HG03469 (cell line): Measurements from ENCODE around the gene UBC.

Experiments used
- ATAC-seq: cut with Tn5 transposase; IDR thresholded peaks from one replicate; pipeline ENCODE4 v1.9.1; 2021; ENCODE audit warnings: mild to moderate bottlenecking, moderate library complexity, moderate number of reproducible peaks; ENCODE audit not compliant: unreplicated experiment

UBC gene

GRCh38 chr12:124866883-124867400 is 47.5 kb downstream of the UBC start:
- no peak for ATAC-seq

GRCh38 chr12:124866195-124866882 is 48.1 kb downstream of the UBC start:
- ATAC-seq: no peak

GRCh38 chr12:124865728-124866127 is 48.7 kb downstream of the UBC start:
- no peak for ATAC-seq

DNA sequence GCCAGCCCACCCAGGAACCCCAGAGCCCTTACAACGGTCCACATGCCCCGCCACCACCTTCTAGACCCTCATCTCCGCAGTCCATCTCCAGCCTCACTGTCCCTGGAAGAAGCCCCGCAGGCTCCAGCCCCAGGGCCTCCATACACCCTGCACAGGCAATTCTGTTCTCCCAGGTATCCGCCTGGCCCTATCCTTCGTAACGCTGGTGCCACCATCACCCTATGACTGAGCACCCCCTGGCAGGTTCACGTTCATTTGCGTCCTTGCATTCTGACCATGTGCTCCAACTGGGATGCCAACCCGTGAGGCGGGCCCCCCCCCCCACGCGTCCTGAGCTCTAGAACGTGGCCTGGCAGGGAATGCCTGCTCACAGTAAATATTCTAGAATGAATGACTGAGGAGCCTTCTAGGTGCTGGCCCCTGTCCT is 50.1 kb downstream of the UBC start:
- ATAC-seq: no peak

DNA sequence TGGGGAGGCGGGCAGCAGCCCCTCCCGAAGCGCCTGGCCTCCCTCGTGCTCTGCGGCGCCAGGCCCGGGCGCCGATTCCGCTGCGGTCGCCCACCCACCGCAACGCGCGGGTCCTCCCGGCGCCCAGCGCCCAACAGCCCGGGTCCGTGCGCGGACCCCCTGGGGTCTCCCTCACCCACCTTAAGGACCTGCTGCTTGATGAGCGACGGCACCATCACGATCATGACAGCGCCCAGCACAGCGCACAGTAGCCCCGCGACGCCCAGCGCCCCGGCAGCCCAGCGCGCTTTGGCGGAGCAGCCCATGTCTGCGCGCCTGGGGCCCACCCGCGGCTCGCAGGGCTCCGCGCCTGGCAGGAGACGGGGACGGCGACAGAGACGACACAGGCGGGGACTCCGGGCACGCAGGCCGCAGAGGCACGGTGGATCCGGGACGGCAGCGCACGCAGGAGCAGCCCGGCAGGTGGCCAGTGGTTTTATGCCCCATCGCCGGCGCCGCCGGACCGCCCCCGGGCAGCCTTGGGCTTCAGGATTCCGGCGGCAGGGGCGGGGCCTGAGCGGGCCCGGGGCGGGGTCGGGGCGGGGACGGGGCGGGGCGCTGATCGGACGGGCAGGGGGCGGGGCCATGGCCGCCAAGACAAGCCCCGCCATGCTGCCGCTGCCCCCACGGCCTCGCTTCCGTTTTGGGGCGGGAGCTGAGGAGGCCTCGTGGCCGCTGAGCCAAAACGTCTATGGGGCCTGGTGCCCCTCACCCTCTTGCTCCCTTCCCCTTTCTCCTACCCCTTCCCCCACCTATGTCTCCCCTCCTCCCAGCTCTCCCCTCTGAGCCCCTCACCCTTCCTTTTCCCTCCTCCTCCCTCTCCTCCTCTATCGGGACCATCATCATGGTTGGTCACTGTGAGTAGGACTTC is 50.8 kb downstream of the UBC start, which contains the start of gene SCARB1:
Gene SCARB1 (minus strand): TSS at position 449 of the 910 bp plus-strand sequence. CDS start 144 bp downstream, at position 305.
- ATAC-seq: no peak

DNA sequence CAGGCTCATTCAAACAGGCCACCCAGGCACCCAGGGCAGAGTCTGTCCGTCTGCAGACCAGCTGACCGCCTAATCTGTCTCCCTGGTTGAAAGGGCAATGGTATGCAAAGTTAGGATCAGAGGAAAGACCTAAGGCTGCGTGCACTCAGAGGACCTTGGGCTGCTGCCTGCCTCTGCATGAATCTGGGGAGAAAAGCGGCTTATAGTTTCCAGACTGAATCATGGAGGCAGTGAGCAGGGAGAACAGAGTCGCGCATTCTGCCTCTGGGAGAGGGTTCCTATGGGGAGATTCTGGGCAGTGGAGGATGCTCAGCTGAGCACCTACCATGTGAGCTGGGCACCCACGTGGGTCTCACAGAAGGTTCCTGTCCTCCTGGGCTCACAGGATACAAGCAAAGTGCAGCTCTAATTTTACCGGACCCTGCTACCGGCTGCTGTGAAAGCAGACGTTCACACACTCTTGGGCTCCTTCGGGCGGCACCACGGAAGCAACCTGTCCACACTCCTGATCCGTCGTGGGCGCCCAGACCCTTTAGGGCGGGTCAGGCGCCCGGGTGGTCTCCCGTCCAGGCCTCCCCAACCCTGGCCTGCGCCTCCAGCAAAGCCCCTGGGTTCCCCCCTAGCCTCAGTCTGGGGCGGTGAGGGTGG is 51.6 kb downstream of the UBC start:
- ATAC-seq: no peak

DNA sequence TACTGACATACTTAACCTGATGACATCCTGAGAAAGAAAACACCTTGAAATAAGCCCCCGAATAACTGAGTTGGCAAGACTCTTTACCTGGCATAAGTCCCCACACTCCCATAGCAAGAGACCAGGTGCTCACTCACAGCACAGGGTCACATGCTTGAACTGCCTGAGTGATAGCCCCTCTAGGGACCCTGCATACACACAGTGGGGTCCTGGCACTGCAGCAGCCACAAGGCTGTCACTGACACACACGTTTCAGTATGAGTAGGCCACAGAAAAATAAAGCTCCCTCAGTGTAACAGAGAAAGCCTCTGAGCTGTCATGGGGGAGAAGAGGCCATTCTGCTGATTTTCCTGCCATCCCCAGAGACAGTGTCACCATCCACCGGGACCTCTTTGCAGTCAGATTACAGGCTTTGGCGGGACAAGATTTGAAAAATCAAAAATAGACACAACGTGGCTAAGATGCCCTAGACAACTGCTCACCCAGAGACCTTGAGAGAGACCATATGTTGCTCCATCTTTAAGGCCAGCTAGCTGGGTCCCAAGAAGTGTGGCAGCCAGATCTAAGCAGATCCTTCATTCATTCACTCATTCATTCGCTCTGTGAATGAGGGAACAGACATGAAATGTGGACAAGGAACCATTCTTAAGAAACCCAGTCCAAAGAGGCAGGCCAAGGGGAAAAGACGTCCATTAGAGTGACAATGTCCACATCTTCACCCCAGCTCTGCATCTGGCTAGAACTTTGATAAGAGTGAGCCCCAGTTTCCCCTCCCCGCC is 52.4 kb downstream of the UBC start:
- no peak for ATAC-seq
